DND-41 (cell line): ENCODE results near the gene PLA2G15.

Experiments used
- ATAC-seq: fragments of 200-7000 bp; cut with Tn5 transposase; 3 replicates; pipeline ENCODE4 v1.9.1; 2021; ENCODE audit warnings: low read depth; ENCODE audit not compliant: insufficient read depth
- DNase-seq: peaks from one replicate; pipeline ENCODE4 v3.0.0-alpha.2; 2020
- H2AFZ ChIP-seq: 2 replicates; pipeline ENCODE4 v1.6.0; 2012; ENCODE audit warnings: low read depth, low read length
- H3K27ac ChIP-seq: 2 replicates; pipeline ENCODE4 v1.5.1; 2012; ENCODE audit warnings: low read length, inconsistent platforms
- H3K27me3 ChIP-seq: fragments of 200-600 bp; sonication (generic); 2 replicates; pipeline ENCODE4 v1.6.0; 2012; ENCODE audit warnings: low read length, mild to moderate bottlenecking, inconsistent platforms; ENCODE audit not compliant: insufficient read depth, poor library complexity
- H3K36me3 ChIP-seq: 2 replicates; pipeline ENCODE4 v1.5.1; 2012; ENCODE audit warnings: low read length, inconsistent platforms; ENCODE audit not compliant: insufficient read depth
- H3K4me1 ChIP-seq: 2 replicates; pipeline ENCODE4 v1.5.1; 2012; ENCODE audit warnings: mild to moderate bottlenecking, low read length; ENCODE audit not compliant: insufficient read depth
- H3K4me2 ChIP-seq: 2 replicates; pipeline ENCODE4 v1.6.0; 2012; ENCODE audit warnings: mild to moderate bottlenecking, moderate library complexity, low read length, inconsistent platforms; ENCODE audit not compliant: insufficient read depth
- H3K4me3 ChIP-seq, 2 experiments: fragments of 200-600 bp in 1 of 2; shearing (Covaris generic) in 1 of 2; 2 replicates each; pipeline ENCODE4 v1.5.1; 2012 to 2016; ENCODE audit warnings: inconsistent platforms in 2 of 2, low read length in 2 of 2, mild to moderate bottlenecking in 2 of 2, low read depth in 1 of 2, moderate library complexity in 1 of 2
- H3K79me2 ChIP-seq: 2 replicates; pipeline ENCODE4 v1.6.0; 2012; ENCODE audit warnings: low read length, inconsistent platforms; ENCODE audit not compliant: insufficient read depth
- H3K9ac ChIP-seq: 2 replicates; pipeline ENCODE4 v1.6.0; 2012; ENCODE audit warnings: low read depth, mild to moderate bottlenecking, inconsistent platforms, low read length, moderate library complexity
- H3K9me3 ChIP-seq: 2 replicates; pipeline ENCODE4 v1.5.1; 2012; ENCODE audit warnings: low read length, moderate library complexity, mild to moderate bottlenecking, inconsistent platforms; ENCODE audit not compliant: insufficient read depth, severe bottlenecking
- H4K20me1 ChIP-seq: 2 replicates; pipeline ENCODE4 v1.6.0; 2012; ENCODE audit warnings: low read length; ENCODE audit not compliant: insufficient read depth
- EZH2 ChIP-seq: IDR thresholded peaks from 3 replicates; pipeline ENCODE4 v1.6.1; 2012; ENCODE audit warnings: borderline replicate concordance, low read depth, mild to moderate bottlenecking, moderate library complexity, low read length, inconsistent platforms; ENCODE audit not compliant: severe bottlenecking
- TF ChIP-seq, protein P1 (sequence below): IDR thresholded peaks from 2 replicates; pipeline ENCODE4 v1.5.1; 2012; ENCODE audit warnings: borderline replicate concordance, low read length, moderate library complexity, mild to moderate bottlenecking; ENCODE audit not compliant: poor library complexity, severe bottlenecking; ENCODE audit errors: extremely low read depth

The PLA2G15 gene

DNA sequence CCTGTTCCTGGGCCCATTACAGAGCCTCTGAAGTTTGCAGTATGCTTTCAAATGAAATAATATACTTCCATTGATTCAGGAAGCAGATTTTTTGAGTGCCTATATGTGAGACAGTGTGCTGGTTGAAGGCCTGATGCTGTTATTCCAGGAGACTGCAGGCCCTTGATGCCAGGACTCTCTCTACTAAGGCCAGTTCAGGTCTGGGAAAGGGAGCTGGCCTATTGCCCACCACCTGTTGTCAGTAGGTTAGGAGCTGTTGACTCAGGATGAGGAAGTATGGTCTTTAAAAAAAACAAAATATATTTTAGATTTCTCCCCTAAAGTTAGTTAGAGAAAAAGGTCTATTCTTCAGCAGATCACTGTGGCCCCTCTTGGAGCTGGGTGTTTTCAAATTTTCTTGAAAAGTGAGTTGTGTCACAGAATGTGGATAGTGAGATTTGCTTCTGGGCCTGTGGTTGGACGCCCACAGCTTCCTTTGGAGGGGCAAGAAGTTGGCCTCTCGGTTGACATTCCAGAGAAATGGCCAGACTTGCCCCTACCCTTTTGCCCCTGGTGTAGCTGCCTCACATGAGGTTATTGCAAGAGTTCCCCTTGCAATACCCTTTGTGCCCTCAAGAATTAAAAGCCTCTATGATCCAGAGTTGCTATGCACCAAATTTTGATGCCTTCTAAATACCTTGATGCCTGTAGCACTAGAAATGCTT is 17.2 kb upstream of the PLA2G15 start:
- Histone ChIP-seq H3K79me2 (no peaks in the 10 kb centered on the region), H2AFZ (no peak overlapping the region), H3K9me3 (no peaks in the 10 kb centered on the region), H3K27ac (no peak overlapping the region), H3K27me3 (no peaks in the 10 kb centered on the region), H3K4me1 (no peaks in the 10 kb centered on the region), H3K4me2 (no peak overlapping the region), H3K4me3 (no peak overlapping the region), H4K20me1 (peaks cover 12% of the 10 kb centered on the region), H3K9ac (no peak overlapping the region), H3K36me3 (peaks cover 61% of the 10 kb centered on the region)
- TF ChIP-seq EZH2: no peak
- TF ChIP-seq, protein P1, sequence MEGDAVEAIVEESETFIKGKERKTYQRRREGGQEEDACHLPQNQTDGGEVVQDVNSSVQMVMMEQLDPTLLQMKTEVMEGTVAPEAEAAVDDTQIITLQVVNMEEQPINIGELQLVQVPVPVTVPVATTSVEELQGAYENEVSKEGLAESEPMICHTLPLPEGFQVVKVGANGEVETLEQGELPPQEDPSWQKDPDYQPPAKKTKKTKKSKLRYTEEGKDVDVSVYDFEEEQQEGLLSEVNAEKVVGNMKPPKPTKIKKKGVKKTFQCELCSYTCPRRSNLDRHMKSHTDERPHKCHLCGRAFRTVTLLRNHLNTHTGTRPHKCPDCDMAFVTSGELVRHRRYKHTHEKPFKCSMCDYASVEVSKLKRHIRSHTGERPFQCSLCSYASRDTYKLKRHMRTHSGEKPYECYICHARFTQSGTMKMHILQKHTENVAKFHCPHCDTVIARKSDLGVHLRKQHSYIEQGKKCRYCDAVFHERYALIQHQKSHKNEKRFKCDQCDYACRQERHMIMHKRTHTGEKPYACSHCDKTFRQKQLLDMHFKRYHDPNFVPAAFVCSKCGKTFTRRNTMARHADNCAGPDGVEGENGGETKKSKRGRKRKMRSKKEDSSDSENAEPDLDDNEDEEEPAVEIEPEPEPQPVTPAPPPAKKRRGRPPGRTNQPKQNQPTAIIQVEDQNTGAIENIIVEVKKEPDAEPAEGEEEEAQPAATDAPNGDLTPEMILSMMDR: no peak
- DNase-seq (no peak), ATAC-seq (no peak)

DNA sequence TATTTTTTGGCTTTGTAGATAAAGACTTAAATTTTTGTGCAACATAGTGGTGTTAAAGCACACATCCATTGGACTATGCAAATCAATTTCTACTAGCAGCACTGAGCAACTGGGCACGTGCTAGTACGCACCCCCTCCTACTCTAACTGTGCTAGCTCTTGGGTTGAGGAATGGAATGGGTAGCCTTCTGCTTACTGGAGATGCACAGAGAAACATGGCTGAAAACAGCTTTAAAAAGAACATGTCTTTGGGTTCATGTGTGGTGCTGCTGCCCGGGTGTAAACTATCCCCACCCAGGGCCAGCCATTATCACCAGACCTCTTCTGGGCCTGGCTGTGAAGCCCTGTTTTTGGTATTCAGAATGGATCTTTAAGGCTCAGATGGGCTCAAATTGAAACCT is 16.5 kb upstream of the PLA2G15 start:
- no peaks in the 10 kb centered on the region for H3K4me1 ChIP-seq
- no peak for ATAC-seq
- peaks cover 57% of the 10 kb centered on the region for H3K36me3 ChIP-seq
- H3K27ac ChIP-seq: no peak overlapping the region
- no peak for DNase-seq
- H3K79me2 ChIP-seq: no peaks in the 10 kb centered on the region
- no peak for TF ChIP-seq EZH2
- TF ChIP-seq, protein P1: no peak
- no peaks in the 10 kb centered on the region for H3K9me3 ChIP-seq
- no peak overlapping the region for H2AFZ ChIP-seq
- H3K4me3 ChIP-seq: no peak overlapping the region
- peaks cover 12% of the 10 kb centered on the region for H4K20me1 ChIP-seq
- no peak overlapping the region for H3K9ac ChIP-seq
- no peaks in the 10 kb centered on the region for H3K27me3 ChIP-seq
- H3K4me2 ChIP-seq: no peak overlapping the region

DNA sequence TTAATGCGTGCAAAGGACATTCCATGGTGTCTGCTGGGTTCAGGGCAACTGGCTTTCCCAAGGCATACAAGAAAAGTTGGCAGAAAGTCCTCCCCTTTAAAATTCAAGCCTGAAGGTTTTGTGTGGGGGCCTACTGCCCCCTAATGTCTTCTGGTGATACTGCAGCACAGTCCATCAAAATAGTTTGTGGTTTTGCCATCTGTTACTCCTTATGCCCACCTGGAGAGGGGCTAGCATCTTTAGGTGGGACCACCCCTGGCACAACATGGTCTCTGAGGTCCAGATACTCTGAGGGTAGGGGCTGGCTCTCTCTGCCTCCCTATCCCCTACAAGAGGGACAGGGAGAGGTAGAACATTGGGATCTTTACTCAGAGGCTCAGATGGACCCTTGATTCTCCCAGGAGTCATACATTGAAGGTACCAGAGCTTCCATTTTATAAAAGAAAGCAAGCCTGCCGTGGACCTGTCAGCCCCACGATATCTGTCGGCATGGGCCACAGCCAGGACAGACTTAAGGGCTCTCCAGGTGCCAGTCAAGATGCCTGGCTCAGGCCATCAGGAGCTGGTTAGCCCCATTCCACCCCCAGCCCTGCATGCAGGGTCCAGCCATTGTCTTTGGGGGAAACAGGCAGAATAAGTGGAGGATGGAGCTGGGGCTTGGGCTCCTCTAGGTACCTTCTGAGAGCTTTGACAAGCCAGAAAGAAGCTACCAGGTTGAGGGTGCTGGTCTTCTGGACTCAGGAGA is 15.6 kb upstream of the PLA2G15 start:
- no peaks in the 10 kb centered on the region for H3K79me2 ChIP-seq
- H3K9me3 ChIP-seq: no peaks in the 10 kb centered on the region
- peak; percentile 56 for ATAC-seq
- no peak overlapping the region for H3K9ac ChIP-seq
- peaks cover 12% of the 10 kb centered on the region for H4K20me1 ChIP-seq
- TF ChIP-seq, protein P1: peak; percentile 92
- TF ChIP-seq EZH2: no peak
- H2AFZ ChIP-seq: no peak overlapping the region
- H3K4me3 ChIP-seq: no peak overlapping the region
- H3K27me3 ChIP-seq: no peaks in the 10 kb centered on the region
- DNase-seq: peak; percentile 63
- H3K27ac ChIP-seq: no peak overlapping the region
- no peak overlapping the region for H3K4me2 ChIP-seq
- no peaks in the 10 kb centered on the region for H3K4me1 ChIP-seq
- H3K36me3 ChIP-seq: peaks cover 57% of the 10 kb centered on the region
